ENCODE measurements around the gene PLAC9. TPM values are rescaled to one million over a fixed set of nuclear protein-coding genes. Genes with fewer than 3 reads are reported as not detected.

PLAC9 gene
- total and polyA plus RNA-seq, 2 donors (not counting 3 experiments of a cell fraction or from before 2014, with no cell fraction given): 1.7 to 2.0 TPM

DNA sequence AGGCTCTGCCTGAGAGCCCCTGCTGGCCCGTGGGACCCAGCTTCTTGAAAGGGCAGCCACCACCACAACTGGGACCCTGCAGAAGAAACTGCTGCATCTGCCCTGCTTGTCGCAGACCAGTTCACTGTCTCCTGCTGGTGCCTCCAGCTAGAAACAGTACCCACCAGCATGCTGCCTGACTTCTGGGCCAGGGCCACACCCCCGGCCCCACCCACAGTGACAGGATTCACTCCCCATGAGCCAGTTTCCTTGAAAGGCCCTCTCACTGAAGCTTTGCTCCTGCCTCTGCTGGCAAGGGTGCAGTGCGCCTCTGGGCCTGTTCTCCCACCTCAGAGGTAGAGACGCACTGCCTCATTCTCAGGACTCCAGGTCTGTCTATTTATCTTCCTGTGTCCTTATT is 40.4 kb downstream of the PLAC9 start:
- Histone ChIP-seq H3K4me3 (replicated peaks in 1 of 3; ENCODE audit: insufficient read depth in 1 of 3, low read depth in 1 of 3, low read length in 3 of 3) (no peak overlapping the region), H3K36me3 (ENCODE audit: control insufficient read depth in 2 of 2, extremely low read depth in 1 of 2, insufficient read depth in 2 of 2, low read length in 2 of 2) (peaks cover 0 to 1% of the 10 kb centered on the region in 2 experiments), H3K9me1 (replicated peaks; ENCODE audit: control insufficient read depth, extremely low read depth, insufficient read depth, low read length) (no peaks in the 10 kb centered on the region), H3K4me1 (ENCODE audit: control insufficient read depth, extremely low read depth, insufficient read depth, low read length) (no peaks in the 10 kb centered on the region), H2AFZ (ENCODE audit: low read depth, low read length) (no peak overlapping the region), H3K9ac (replicated peaks; ENCODE audit: extremely low read depth, insufficient read depth, low read length) (no peak overlapping the region), H4K20me1 (replicated peaks; ENCODE audit: control insufficient read depth, extremely low read depth, insufficient read depth, low read length) (no peaks in the 10 kb centered on the region), H3K79me2 (ENCODE audit: control insufficient read depth, insufficient read depth, low read length) (peaks cover 11% of the 10 kb centered on the region), H3K27ac (ENCODE audit: insufficient read depth, low read depth, low read length) (no peak overlapping the region), H3K27me3 (ENCODE audit: control insufficient read depth in 2 of 2, insufficient read depth in 2 of 2, low read length in 2 of 2) (no peaks in the 10 kb centered on the region), H3K4me2 (ENCODE audit: insufficient read depth, low read length) (no peak overlapping the region), H3K9me3 (replicated peaks; ENCODE audit: control insufficient read depth, insufficient read depth, low read length) (no peaks in the 10 kb centered on the region)
- BruUV-seq (replicated peaks): no TSS peak
- FAIRE-seq: no peak
- intact Hi-C loops (cut with micrococcal nuclease): no loop called here
- ChIA-PET CTCF (no interaction called here), POLR2A (no interaction called here)
- dilution Hi-C loops (cut with MboI; ENCODE audit: extremely low pct_ligation_motif_present, low sequenced_read_pairs): no loop called here
- no peak for TF ChIP-seq POLR2A (IDR thresholded peaks at IDR 0.05; ENCODE audit: low read depth, low read length)
- no peak for TF ChIP-seq POLR2AphosphoS5 (IDR thresholded peaks at IDR 0.05; ENCODE audit: insufficient read depth, low read depth, low read length)
- no peak for TF ChIP-seq JUN (IDR thresholded peaks at IDR 0.05; ENCODE audit: borderline replicate concordance, insufficient read depth, insufficient read length, low read depth)
- TF ChIP-seq, protein P1, sequence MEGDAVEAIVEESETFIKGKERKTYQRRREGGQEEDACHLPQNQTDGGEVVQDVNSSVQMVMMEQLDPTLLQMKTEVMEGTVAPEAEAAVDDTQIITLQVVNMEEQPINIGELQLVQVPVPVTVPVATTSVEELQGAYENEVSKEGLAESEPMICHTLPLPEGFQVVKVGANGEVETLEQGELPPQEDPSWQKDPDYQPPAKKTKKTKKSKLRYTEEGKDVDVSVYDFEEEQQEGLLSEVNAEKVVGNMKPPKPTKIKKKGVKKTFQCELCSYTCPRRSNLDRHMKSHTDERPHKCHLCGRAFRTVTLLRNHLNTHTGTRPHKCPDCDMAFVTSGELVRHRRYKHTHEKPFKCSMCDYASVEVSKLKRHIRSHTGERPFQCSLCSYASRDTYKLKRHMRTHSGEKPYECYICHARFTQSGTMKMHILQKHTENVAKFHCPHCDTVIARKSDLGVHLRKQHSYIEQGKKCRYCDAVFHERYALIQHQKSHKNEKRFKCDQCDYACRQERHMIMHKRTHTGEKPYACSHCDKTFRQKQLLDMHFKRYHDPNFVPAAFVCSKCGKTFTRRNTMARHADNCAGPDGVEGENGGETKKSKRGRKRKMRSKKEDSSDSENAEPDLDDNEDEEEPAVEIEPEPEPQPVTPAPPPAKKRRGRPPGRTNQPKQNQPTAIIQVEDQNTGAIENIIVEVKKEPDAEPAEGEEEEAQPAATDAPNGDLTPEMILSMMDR (IDR thresholded peaks at IDR 0.05; ENCODE audit: extremely low read depth in 1 of 2, insufficient read depth in 1 of 2, low read depth in 1 of 2, low read length in 2 of 2): no peak
- TF ChIP-seq GATA2 (IDR thresholded peaks at IDR 0.05; ENCODE audit: insufficient read depth, insufficient read length, low read depth, low read length): no peak
- TF ChIP-seq, protein P2, sequence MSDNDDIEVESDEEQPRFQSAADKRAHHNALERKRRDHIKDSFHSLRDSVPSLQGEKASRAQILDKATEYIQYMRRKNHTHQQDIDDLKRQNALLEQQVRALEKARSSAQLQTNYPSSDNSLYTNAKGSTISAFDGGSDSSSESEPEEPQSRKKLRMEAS (IDR thresholded peaks at IDR 0.05; ENCODE audit: insufficient read depth, insufficient read length): no peak
- no peak for DNase-seq (ENCODE audit: low read depth, low spot score)

DNA sequence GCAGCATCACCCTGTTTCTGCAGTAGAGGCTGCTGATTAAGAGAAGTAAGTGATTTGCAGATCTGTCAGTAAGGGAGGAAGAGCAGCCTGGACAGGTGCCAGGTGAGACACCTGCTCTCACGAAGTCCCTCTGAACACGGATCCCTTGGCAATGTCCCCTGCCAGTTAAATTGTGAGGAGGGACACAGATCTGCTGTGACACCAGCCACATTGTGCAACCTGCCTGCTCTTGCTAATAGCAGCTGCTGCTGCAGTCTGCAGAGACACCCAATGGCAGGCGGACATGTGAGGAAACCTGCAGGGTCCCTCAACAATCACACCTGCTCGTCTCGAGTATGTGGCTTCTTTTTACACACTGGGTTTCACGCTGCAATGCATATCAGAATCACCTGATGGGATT is 40.9 kb downstream of the PLAC9 start:
- Histone ChIP-seq H3K4me1 (ENCODE audit: control insufficient read depth, extremely low read depth, insufficient read depth, low read length) (no peaks in the 10 kb centered on the region), H3K27me3 (ENCODE audit: control insufficient read depth in 2 of 2, insufficient read depth in 2 of 2, low read length in 2 of 2) (no peaks in the 10 kb centered on the region), H3K4me2 (ENCODE audit: insufficient read depth, low read length) (no peak overlapping the region), H3K4me3 (replicated peaks in 1 of 3; ENCODE audit: insufficient read depth in 1 of 3, low read depth in 1 of 3, low read length in 3 of 3) (no peak overlapping the region), H2AFZ (ENCODE audit: low read depth, low read length) (no peak overlapping the region), H3K9ac (replicated peaks; ENCODE audit: extremely low read depth, insufficient read depth, low read length) (no peak overlapping the region), H3K9me1 (replicated peaks; ENCODE audit: control insufficient read depth, extremely low read depth, insufficient read depth, low read length) (no peaks in the 10 kb centered on the region), H3K36me3 (ENCODE audit: control insufficient read depth in 2 of 2, extremely low read depth in 1 of 2, insufficient read depth in 2 of 2, low read length in 2 of 2) (peaks cover 0 to 1% of the 10 kb centered on the region in 2 experiments), H3K9me3 (replicated peaks; ENCODE audit: control insufficient read depth, insufficient read depth, low read length) (no peaks in the 10 kb centered on the region), H3K27ac (ENCODE audit: insufficient read depth, low read depth, low read length) (no peak overlapping the region), H4K20me1 (replicated peaks; ENCODE audit: control insufficient read depth, extremely low read depth, insufficient read depth, low read length) (no peaks in the 10 kb centered on the region), H3K79me2 (ENCODE audit: control insufficient read depth, insufficient read depth, low read length) (peaks cover 13% of the 10 kb centered on the region)
- CTCF ChIA-PET: no interaction called here
- FAIRE-seq: no peak
- intact Hi-C loops (cut with micrococcal nuclease): no loop called here
- POLR2A ChIA-PET: no interaction called here
- DNase-seq (ENCODE audit: low read depth, low spot score): no peak
- no peak for TF ChIP-seq GATA2 (IDR thresholded peaks at IDR 0.05; ENCODE audit: insufficient read depth, insufficient read length, low read depth, low read length)
- TF ChIP-seq, protein P2 (IDR thresholded peaks at IDR 0.05; ENCODE audit: insufficient read depth, insufficient read length): no peak
- TF ChIP-seq MYC (IDR thresholded peaks at IDR 0.05; ENCODE audit: low read depth, low read length): no peak
- TF ChIP-seq POLR2AphosphoS5 (IDR thresholded peaks at IDR 0.05; ENCODE audit: insufficient read depth, low read depth, low read length): no peak
- TF ChIP-seq JUN (IDR thresholded peaks at IDR 0.05; ENCODE audit: borderline replicate concordance, insufficient read depth, insufficient read length, low read depth): no peak
- no peak for TF ChIP-seq POLR2A (IDR thresholded peaks at IDR 0.05; ENCODE audit: low read depth, low read length)
- TF ChIP-seq EZH2 (IDR thresholded peaks at IDR 0.05; ENCODE audit: borderline replicate concordance, low read depth, low read length, severe bottlenecking): no peak
- TF ChIP-seq, protein P1 (IDR thresholded peaks at IDR 0.05; ENCODE audit: extremely low read depth in 1 of 2, insufficient read depth in 1 of 2, low read depth in 1 of 2, low read length in 2 of 2): no peak
- TF ChIP-seq FOS (IDR thresholded peaks at IDR 0.05; ENCODE audit: borderline replicate concordance, insufficient read depth, low read length): no peak
- dilution Hi-C loops (cut with MboI; ENCODE audit: extremely low pct_ligation_motif_present, low sequenced_read_pairs): no loop called here
- BruUV-seq (replicated peaks): no TSS peak
